D341Med (cell line): ENCODE measurements around the gene ZNF710.

ENCODE experiments used
- DNase-seq: peaks from one replicate; pipeline ENCODE4 v3.0.0; 2012; ENCODE audit warnings: low spot score

The ZNF710 gene

GRCh38 chr15:90038632-90039095 is 37.5 kb downstream of the ZNF710 start:
- DNase-seq: no peak

- no peak for DNase-seq
Observed at GRCh38 chr15:90039996-90040395, 38.9 kb downstream of the ZNF710 start.

- no peak for DNase-seq
Observed at GRCh38 chr15:90040618-90041017, 39.5 kb downstream of the ZNF710 start.

- no peak for DNase-seq
Observed at GRCh38 chr15:90042356-90042755, 41.2 kb downstream of the ZNF710 start.

GRCh38 chr15:90042766-90043529 is 41.8 kb downstream of the ZNF710 start:
- no peak for DNase-seq

- DNase-seq: no peak
Observed at GRCh38 chr15:90043530-90044010, 42.4 kb downstream of the ZNF710 start.

- DNase-seq: no peak
Observed at GRCh38 chr15:90044191-90044590, 43.1 kb downstream of the ZNF710 start.

- no peak for DNase-seq
Observed at GRCh38 chr15:90044916-90045371, 43.8 kb downstream of the ZNF710 start.

GRCh38 chr15:90046289-90046688 is 45.2 kb downstream of the ZNF710 start:
- DNase-seq: no peak

- no peak for DNase-seq
Observed at GRCh38 chr15:90046911-90047392, 45.8 kb downstream of the ZNF710 start.

GRCh38 chr15:90047956-90048575 is 46.9 kb downstream of the ZNF710 start:
- DNase-seq: no peak

GRCh38 chr15:90049030-90049429 is 47.9 kb downstream of the ZNF710 start:
- no peak for DNase-seq

- no peak for DNase-seq
Observed at GRCh38 chr15:90049666-90050604, 48.8 kb downstream of the ZNF710 start.

- DNase-seq: no peak
Observed at GRCh38 chr15:90051874-90052273, 50.8 kb downstream of the ZNF710 start.

GRCh38 chr15:90053685-90054466 is 52.8 kb downstream of the ZNF710 start:
- DNase-seq: no peak

GRCh38 chr15:90054618-90055097 is 53.5 kb downstream of the ZNF710 start:
- no peak for DNase-seq

GRCh38 chr15:90055182-90055581 is 54.1 kb downstream of the ZNF710 start:
- DNase-seq: no peak

- DNase-seq: no peak
Observed at GRCh38 chr15:90056529-90056928, 55.4 kb downstream of the ZNF710 start.

- no peak for DNase-seq
Observed at GRCh38 chr15:90058308-90058707, 57.2 kb downstream of the ZNF710 start.

GRCh38 chr15:90058775-90059174 is 57.7 kb downstream of the ZNF710 start:
- DNase-seq: no peak
